GM12873 (cell line): ENCODE data around the gene BATF.

ENCODE experiments used
- TF ChIP-seq, protein P1 (sequence below): IDR thresholded peaks from 2 replicates; pipeline ENCODE4 v1.5.1; 2012; ENCODE audit warnings: low read depth, mild to moderate bottlenecking, moderate library complexity, low read length, control low read depth; ENCODE audit not compliant: insufficient read depth; ENCODE audit errors: missing control alignments

BATF gene

DNA sequence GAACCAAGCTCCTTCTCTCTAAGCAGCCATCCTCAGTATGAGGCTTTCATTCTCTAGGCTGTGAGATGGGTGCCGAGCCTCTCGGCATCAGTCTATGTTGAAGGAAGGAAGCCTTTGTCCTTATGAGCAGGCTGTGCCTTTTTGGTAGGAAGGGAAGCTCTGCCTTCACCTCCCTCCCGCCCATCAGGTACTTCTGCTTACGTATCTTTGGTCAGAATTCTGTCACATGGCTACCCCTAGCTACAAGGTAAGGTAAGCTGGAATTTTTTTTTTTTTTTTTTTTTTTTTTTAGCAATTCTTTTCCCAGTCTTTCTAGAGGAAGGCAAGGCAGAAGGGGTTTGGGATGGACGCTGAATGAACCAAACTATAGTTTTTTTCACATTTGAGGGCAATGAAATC lies 16.9 kb downstream of the BATF start:
- TF ChIP-seq, protein P1, sequence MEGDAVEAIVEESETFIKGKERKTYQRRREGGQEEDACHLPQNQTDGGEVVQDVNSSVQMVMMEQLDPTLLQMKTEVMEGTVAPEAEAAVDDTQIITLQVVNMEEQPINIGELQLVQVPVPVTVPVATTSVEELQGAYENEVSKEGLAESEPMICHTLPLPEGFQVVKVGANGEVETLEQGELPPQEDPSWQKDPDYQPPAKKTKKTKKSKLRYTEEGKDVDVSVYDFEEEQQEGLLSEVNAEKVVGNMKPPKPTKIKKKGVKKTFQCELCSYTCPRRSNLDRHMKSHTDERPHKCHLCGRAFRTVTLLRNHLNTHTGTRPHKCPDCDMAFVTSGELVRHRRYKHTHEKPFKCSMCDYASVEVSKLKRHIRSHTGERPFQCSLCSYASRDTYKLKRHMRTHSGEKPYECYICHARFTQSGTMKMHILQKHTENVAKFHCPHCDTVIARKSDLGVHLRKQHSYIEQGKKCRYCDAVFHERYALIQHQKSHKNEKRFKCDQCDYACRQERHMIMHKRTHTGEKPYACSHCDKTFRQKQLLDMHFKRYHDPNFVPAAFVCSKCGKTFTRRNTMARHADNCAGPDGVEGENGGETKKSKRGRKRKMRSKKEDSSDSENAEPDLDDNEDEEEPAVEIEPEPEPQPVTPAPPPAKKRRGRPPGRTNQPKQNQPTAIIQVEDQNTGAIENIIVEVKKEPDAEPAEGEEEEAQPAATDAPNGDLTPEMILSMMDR, result no peak

DNA sequence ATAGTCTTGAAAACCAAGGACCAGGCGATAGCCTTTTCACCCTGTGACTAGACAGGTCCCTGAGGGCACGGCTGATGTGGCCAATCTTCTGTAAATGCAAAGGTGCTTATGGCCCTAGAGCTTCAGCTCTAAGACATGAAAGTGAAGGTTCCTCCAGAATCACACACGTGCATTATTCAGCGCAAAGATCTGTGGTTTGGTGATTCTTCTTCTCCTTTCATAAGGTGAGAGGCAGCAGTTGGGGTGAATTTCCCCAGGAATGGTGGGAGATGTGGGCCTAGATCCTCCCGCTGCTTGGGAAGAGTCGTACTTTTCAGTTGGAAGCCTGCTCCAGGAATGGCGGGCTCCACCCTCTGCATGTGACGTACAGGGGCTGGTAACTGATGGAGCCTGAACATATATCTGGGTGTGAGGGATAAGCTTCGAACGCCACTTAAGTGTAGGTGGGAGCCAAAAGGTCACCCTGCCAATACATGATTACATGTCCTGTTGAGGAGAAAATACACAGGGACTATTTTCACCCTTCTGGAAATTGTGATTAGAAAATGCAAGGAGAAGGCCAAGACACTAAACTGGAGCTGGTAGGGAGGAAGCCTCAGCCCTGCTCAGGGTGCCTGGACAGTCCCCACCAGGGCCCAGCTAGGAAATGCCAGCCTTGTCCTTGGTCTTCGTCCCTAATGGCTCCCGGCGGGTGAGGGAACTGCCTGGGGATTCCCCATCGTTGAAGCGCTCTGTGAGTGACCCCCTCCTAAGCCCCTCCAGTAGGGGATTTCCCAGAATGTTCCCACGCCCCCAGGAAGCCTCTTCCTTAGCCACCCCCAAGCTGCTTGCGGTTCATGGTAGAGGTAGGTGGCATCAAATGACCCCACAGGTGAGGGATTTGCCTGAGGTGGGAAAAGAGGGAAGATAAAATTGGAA lies 17.6 kb downstream of the BATF start:
- TF ChIP-seq, protein P1, result no peak

DNA sequence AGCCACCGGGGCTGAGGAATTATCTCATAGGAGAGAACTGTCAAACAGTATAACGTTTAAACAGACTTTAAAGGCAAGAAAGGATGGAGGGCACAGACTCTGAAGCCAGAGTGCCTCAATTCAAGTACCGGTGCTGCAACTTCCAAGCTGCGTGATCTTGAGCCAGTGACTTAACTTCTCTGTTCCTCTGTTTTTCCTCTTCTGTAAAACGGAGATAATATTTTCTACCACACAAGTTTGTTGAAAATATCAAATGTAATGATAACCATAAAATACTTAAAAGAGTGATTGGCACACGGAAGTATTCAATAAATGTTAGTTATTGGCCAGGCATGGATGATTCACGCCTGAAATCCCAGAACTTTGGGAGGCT lies 18.2 kb downstream of the BATF start:
- TF ChIP-seq, protein P1, result no peak

DNA sequence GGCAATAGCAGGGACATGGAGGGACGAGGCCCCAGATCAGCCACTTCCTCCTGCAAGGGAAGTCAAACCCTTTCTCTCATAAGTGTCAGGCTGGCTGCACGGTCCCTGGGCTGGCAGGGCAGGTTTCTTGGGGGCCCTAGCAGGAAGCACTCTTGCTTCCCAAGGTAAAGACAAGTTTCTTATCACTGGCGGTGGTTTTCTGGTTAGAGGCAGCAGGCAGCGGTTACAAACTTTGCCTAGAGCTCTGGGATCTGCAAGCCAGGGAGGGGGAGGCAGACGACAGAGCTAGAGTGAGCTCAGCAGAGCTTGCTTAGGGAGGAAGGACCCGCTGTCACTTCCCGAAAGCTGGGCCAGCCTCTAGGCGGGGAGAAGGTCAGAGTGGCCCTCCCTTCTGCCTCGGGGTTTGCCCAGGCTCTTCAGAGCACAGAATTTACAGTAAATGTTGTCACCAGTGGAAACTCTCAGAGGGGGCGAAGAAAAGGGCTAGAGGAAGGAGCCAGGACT lies 20.4 kb downstream of the BATF start:
- TF ChIP-seq, protein P1, result no peak

DNA sequence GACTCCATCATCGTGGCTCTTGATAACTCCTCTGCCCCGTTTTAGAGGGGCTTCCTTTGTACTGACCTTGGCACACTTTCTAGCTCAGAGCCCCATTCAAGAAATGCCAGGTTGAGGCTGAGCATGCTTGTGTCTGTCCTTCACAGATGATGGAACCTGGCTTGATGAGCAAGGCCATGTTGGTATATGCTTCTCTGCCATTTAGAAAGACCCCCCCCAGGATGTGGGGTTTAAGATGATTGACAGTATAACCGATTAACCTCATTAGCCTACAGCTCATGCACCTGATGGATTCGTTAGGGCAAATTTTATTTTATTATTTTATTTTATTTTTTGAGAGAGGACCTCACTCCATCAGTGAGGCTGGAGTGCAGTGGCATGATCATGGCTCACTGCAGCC lies 21.0 kb downstream of the BATF start:
- TF ChIP-seq, protein P1, result no peak

DNA sequence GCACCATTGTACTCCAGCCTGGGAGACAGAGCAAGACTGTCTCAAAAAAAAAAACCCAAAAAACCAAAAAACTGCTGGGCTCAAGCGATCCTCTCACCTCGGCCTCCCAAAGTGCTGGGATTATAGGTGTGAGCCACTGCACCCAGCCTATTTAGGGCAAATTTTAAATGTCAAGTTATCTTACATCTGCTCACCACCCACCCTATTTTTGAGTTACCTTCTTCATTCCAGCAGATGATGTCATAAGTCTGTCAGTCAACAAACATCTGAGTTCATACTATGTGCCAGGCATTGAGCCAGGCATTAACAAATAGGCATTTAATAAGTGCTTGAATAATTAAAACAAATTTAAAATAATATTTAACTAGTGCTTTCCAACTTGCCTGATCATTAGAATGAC lies 21.5 kb downstream of the BATF start:
- TF ChIP-seq, protein P1, result no peak

DNA sequence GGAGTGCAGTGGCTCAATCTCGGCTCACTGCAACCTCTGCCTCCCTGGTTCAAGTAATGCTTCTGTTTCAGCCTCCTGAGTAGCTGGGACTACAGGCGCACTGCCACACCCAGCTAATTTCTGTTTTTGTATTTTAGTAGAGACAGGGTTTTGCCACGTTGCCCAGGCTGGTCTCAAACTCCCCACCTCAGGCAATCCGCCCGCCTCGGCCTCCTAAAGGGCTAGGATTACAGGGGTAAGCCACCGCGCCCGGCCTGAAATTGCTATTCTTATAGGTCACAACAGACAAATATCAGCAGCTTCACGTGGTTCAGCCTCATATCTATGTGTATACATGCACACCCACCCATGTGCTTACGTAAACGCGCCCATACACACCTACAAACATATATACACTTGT lies 23.6 kb downstream of the BATF start:
- TF ChIP-seq, protein P1, result no peak
